Spleen (tissue), 7 donors: ENCODE data around the gene SHC3.

Experiments used
- POLR2AphosphoS5 ChIP-seq, 3 donors: sonication (generic); formaldehyde crosslinking; IDR thresholded peaks; one replicate each; pipeline ENCODE4 v1.5.1; 2017; ENCODE audit warnings: antibody characterized with exemption in 3 of 3
- TF ChIP-seq, protein P1 (sequence below), 11 experiments: fragments of 200-600 bp in 7 of 11; fragments of 450-650 bp in 4 of 11; sonication (generic) in 4 of 11; IDR thresholded peaks in 8 of 11; conservative IDR thresholded peaks in 3 of 11; 1 replicate in 7 of 11; 2 replicates in 4 of 11; pipeline versions ENCODE4 v1.4.0 to v1.8.0; 2016 to 2021; ENCODE audit warnings: antibody characterized with exemption in 11 of 11, inconsistent platforms in 4 of 11, mild to moderate bottlenecking in 1 of 11
- donor health status: DM: no; HTN: no; CAD: no; lungs with moderate emphysema.
- donor health status: DM: no; HTN: no; CAD: no.
- donor health status: DM: no; HTN: no; CAD: no.

DNA sequence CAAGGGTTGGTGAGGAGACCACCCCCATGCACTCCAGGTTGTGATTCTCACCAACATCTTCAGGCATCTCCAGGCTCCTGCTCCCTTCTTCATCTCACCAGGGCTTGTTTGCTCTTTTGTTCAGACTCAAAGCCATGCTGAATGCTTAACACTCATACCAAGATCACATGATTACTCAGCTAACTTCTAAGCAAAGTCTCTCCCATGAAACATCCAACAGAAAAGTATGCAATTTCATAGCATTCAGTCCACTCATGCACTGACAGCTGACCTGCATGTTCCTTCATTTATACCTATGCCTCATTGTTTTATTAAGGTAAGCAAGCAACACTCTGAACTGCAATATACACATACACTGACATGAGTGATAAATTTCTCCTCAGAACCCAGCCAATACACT is 69.0 kb downstream of the SHC3 start:
- TF ChIP-seq, protein P1, sequence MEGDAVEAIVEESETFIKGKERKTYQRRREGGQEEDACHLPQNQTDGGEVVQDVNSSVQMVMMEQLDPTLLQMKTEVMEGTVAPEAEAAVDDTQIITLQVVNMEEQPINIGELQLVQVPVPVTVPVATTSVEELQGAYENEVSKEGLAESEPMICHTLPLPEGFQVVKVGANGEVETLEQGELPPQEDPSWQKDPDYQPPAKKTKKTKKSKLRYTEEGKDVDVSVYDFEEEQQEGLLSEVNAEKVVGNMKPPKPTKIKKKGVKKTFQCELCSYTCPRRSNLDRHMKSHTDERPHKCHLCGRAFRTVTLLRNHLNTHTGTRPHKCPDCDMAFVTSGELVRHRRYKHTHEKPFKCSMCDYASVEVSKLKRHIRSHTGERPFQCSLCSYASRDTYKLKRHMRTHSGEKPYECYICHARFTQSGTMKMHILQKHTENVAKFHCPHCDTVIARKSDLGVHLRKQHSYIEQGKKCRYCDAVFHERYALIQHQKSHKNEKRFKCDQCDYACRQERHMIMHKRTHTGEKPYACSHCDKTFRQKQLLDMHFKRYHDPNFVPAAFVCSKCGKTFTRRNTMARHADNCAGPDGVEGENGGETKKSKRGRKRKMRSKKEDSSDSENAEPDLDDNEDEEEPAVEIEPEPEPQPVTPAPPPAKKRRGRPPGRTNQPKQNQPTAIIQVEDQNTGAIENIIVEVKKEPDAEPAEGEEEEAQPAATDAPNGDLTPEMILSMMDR (IDR thresholded peaks at IDR 0.05 in 8 of 11, conservative IDR thresholded peaks at IDR 0.05 in 3 of 11): no peak
- TF ChIP-seq POLR2AphosphoS5 (IDR thresholded peaks at IDR 0.05): no peak
